IPS DF 4.7 (cell line): ENCODE data around the gene CDH18.

Experiments used
- DNase-seq: peaks from one replicate; pipeline ENCODE4 v3.0.0-alpha.2; 2013; ENCODE audit warnings: low spot score; ENCODE audit errors: extremely low read depth

CDH18 gene

GRCh38 chr5:19930451-19930850 lies 57.5 kb downstream of the CDH18 start:
- DNase-seq: no peak

DNA sequence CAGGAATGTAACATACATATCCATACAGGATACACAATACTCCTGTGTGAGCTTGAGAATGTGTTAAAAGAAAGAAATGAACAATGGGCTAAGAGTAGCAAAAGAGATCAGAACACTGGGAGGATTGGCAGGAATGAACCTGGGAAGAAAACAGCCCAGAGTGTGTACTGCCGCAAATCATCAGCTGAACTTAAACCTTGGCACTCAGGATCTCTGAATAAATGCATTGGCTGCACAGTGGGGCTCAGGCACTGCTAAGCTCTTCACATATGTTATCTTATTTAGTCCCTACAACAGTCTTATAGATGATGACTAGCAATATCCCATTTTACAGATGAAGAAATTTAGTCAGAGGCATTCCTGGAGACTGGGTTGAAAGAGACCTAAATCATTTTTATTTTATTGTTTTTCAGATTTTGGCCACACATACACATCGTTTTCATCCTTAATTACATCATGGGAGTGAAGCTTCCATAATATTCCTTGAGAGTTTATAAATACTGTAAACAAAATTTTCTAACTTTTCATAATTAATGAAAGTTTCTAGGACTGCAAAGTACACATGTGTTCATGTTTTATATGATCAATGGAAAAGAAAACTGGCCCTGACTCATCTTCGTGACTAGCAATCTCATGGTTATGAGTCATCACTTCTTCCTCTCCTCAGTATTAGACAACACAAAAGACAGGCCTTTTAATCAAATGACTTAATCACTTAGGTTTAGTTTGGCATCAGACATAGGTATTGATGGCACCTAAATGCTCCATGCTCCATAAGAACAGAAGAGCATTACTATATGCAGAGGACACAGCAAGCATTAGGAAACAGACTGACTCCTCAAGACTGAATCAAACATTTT lies 59.2 kb downstream of the CDH18 start:
- no peak for DNase-seq

DNA sequence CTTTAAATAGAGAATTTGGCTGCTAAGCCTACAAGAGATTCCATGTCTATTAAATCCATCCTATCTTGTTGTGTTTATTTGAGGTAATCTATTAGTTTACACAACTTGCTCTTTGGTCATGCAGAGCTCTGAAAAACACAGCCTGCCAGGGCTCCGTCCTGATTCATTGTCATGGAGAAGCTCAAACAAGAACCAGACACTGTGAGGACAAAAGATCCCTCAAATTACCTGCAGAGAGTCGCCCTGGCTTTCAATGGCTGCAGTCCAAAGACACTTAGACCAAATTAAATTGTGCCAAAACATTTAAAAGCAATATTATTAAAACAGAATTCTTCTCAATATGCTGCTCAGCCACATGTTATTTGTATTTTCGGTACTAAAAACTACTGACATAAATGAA lies 60.1 kb downstream of the CDH18 start:
- DNase-seq: peak; percentile 58

DNA sequence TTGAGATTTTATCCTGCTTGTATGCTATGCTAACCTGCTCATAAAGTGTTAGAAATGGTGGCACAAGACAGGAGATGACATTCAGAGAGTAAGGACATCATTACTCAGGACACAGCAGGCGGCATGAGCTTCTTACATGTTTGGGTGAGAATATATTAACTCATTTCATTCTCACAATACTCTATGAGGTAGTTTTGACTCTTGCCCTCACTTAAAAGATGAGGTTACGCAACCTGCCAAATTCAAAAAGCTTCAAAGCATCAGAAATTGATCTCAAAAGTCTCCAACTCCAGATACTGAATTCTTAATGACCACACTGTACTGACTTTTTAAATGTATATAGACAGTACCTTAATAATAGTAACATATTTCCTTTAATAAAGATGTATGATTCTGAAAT lies 60.8 kb downstream of the CDH18 start:
- no peak for DNase-seq

DNA sequence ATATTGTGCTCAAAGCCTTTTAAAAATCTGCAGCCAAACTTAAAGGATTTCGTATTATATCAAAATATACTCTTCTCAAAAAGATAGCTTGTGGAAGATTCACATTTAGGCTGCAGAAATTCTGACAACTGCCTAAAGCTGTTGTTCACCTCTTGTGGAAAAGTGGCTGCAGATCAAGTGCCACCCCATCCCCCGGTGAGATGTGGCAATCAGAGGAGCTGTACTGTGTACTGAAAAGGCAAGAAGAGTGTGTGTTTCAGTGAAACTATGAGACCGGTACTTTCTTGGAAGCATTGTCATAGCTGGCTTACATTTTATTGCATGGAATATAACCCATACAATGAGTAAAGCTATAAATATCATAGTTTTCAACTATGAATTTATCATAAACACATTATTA lies 64.3 kb downstream of the CDH18 start:
- no peak for DNase-seq

- DNase-seq: no peak
These were observed 67.2 kb downstream of the CDH18 start for GRCh38 chr5:19920761-19921160.

- DNase-seq: no peak
These were observed 69.2 kb downstream of the CDH18 start for GRCh38 chr5:19918780-19919179.

DNA sequence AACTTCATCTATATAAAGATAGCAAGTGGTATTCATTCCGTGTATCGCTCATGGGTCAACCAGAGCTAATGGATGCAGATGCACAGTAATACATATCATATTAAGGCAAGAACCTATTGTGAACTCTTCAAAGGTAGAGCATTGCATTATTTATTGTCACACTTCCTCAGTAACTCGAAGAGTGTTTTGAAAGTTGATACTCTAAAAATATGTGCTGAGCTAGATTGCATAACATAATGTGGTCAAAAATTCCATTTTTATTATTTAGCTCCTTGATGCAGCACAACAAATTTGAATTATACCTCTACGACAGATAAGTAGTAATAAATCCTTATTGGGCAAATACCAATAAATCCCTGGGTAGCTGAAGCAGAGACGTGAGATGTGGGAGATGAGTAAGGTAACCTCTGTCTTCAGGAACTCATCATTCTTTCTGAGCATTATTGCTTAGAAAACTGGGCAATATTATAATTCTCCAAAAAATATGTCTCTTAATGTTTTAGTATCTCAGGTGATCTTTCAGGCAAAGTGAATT lies 70.3 kb downstream of the CDH18 start:
- DNase-seq: no peak

DNA sequence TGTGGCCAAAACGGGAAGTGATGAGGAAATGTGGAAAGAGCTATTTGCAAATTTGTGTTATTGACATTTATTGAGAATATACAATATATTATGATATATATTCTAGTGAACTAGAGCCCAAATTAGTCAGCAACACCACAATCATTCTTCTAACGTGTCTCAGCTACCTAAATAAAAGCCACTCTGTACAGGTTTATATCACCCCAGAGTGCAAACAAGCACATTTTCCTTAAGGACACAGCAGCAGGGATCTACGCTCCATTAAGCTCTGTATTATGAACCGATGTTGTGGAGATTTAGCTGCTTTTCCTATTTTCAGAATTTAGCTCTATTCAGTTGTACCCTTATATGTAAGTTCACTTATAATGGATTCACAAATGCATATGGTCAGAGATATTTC lies 77.9 kb downstream of the CDH18 start:
- no peak for DNase-seq

DNA sequence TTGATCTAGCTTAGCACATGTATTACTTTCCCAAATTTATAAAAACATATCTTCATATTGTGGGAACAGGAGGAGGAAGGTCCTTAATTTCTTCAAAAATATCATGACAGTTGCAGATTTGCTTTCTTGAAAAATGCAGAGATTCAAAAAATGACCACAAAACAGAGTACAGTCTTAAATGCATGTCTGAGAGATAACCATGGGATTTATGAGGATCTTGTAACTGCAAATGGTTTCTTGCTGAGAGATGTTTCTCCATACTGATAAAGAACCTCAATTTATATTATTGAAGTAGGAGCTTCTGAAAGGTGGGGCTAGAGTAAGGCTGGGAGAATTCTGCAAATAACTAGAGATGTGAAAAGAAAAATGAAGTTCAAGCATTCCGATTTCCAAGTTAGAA lies 83.2 kb downstream of the CDH18 start:
- no peak for DNase-seq

DNA sequence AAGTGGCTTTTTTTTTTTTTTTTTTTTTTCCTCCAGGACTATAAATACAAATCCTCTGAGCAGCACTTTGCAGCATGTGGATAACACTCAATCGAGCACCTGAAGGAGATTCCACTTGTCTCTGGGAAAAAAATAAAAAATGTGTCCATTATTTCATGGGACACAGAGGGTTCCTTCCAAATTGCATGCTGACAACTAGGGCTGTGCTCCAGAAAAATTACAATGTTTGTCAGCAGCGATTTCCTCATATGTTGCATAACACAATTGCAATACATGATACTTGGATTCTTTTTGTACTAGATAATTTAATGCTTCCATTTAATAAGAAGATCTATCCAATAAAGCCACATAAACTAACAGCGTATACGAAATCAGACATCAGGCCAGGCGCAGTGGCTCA lies 84.4 kb downstream of the CDH18 start:
- DNase-seq: no peak

- no peak for DNase-seq
These were observed 85.6 kb downstream of the CDH18 start for GRCh38 chr5:19902316-19902934.

DNA sequence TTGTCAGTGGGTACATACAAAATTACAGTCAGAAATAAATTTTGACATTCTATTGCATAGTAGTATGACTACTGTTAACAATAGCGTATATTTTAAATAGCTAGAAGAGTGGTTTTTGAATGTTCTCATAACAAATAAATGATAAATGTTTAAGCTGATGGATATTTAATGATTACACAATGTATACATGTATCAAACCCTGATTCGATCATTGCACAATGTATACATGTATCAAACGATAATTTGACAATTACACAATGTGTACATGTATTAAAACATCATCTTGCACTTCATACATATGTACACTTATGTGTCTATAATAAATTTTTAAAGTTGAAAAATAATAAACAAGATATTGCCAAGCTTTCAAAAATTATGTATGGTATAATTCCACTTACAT lies 87.7 kb downstream of the CDH18 start:
- no peak for DNase-seq

DNA sequence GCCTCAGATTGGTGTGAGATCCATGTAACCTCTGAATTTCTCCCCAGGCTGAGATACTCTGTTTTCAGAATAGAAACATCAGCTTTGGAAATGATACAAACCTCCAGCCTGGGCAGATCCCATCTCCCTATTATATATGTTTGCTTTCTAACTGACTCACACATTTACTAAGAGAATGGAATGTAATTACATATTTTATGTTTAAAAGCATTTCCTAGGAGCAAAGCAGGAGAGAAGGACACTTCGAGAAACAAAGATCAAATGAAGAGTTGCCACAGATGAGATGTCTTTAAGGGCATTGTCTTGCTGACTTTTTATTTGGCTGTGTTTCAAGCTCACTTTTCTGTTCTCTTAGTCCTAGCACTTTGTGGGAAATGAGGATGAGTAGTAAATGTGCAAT lies 96.3 kb downstream of the CDH18 start:
- DNase-seq: no peak

- no peak for DNase-seq
These were observed 101.7 kb downstream of the CDH18 start for GRCh38 chr5:19886123-19886917.

DNA sequence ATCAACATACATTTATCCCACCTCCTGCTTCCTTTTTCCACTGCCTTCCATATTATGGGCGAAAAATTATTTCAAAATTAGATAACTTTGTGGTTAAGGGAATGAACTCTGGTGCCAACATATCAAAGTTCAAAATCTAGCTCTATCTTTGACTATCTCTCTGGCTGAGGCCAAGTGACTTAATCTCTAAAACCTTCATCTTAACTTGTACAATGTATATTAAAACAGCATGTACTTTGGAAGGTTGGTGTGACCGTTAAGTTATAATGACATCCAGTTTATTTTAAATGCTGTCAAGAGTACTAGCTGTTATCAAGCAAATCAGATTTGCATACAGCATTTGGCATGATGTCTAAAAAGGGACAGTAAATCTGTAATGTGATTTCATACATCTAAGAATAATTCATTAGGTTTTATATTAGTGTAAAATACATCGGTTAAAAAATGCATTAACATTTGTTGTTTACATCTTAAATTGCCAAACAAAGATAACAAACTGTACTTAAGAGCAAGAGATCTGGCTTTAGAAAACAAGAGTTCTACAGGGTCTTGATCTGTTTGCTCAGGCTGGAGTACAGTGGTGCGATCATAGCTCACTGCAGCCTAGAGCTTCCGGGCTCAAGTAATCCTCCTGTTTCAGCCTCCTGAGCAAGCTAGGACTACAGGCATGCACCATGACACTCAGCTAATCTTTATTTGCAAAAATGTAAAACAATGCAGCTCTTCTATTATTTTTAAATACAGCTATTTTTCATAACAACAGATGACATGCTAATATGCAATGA lies 102.8 kb downstream of the CDH18 start:
- no peak for DNase-seq

DNA sequence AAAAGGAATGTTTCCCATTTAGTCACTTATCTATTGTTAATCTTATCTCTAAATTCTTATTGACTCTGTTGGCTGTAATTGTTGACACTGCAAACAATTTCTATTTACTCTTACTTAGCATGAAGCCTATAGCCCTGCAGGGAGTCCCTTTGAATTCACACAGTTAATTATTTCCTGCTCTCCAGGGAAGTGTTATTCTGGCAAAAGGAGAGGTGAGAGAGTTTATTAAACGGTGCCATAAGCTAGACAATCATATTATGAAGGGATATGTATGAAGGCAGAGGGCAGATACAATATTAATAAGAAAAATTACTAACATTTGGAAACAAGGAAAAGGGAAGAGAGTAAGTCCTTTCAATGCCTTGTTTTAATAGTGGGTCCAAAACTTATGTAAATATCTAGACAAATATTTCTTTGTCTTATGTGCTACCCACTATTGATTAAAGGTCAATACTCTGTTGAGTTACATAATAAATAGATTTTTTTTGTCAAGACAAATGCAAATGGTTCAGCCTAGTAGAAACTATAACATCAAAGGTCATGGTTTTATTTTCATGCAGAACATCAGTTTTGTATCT lies 107.1 kb downstream of the CDH18 start:
- no peak for DNase-seq

DNA sequence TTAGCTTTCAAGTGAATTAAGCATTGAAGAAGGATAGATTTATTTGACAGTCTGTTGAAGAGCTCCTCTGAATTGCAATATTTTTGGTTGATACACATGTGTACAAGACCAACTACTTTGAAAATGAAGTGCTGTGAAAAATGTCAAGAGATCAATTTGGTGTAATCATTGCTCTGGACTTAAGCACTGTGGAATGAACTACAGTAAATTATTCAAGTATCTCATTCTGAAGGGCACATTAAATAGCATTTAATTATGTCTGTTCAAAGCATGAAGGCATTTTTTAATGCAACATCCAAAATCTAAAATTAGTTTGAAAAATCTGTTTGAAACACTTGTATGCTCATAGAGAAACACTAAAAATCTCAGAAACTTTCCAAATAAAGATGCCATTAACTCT lies 107.5 kb downstream of the CDH18 start:
- no peak for DNase-seq

DNA sequence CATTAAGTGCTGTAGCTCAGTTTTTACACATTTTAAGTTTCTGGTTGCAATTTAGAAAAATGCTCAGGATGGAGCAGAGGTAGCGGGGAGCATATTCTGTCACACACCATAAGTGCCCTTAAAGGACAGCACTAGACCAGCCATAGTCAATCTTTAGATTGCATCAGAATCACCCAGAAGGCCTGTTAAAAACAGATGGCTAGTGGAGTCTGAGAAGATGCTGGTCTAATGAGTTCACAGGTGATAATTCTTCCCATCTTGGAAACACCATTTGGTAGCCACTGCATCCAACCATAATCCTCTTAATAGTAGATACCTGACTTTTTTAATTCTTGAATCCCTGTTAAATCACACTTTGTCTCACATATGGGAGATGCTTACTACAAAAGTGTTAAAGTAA lies 113.2 kb downstream of the CDH18 start:
- no peak for DNase-seq

DNA sequence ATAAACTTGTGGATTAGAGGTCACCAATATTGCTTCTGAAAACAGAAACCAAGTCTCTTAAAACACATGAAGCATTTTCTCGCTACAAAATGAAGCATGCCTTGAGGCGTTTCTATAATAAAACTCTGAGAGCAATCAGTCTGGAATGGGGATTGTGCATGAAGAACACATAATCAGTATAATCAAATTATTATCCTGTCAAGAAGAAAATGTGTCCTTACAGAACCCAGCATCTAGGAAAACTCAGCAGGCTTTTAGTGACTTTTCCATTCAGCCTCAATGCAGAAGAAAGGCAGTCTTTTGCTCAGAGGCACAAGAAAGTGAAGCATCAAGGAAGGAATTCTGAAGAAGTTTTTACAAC lies 121.9 kb downstream of the CDH18 start:
- no peak for DNase-seq
